ENCODE results near the gene MMP13.
"Not testable (repeated sequence)": the region's sequence is repeated elsewhere in the genome, so short reads cannot be mapped to it uniquely, and the experiment has no call there.

MMP13 gene

DNA sequence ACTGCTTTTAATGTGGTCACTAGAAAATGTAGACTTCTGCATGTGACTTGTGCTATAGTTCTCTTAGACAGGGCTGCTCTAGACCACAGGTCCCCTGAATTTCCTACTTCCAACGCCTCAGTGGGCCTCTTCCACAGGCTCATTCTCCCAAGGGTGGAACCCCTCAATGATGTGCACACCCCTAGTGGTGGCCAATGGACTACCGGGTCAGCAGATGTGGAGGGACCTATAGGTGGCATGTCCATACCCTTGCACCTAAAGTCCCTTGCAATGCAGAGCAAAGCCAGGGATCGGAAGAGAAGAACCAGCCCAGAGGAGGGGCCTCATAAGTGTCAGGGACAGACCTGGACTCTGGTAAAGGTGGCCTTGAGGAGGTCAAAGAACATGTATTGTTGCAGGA is 20.0 kb downstream of the MMP13 start:
- no peak for DNase-seq (ENCODE audit: low spot score)

DNA sequence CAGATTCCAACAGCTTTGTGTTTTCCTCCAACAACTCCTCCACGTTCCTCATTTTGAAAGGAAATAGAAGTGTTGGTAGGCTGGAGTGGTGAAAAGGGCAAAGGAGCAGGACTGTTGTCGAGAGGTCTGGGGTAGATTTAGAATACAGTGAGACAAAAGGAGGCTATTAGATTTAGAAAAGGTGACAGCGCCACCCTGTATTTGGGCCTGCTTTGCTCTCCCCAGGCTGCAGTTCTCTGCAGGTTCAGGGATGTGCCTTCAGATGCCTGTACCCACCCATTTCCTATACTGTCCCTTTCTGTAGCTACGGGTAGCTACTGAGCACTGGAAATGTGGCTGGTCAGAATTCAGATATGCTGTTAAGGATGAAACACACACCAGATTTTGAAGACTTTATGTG is 20.8 kb downstream of the MMP13 start:
- DNase-seq (ENCODE audit: low spot score), result no peak

DNA sequence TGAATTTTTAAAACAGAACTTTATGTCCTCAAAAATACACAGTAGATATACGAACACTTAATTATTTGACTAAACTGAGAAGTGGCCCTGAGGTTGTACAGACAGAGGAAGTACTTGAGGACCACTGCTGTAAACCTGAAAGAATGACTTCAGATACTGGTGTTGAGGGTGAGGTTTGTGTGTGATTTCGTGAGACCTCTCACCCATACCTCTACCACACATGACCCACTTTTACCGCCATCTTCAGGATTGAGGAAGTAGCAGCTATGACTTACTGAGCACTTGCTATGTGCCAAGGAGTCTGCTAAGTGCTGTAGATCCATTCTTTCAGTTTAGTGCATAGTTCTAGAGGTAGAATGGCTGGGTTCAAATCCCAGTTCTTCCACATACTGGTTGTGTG is 21.9 kb downstream of the MMP13 start:
- DNase-seq (ENCODE audit: low spot score), result no peak

DNA sequence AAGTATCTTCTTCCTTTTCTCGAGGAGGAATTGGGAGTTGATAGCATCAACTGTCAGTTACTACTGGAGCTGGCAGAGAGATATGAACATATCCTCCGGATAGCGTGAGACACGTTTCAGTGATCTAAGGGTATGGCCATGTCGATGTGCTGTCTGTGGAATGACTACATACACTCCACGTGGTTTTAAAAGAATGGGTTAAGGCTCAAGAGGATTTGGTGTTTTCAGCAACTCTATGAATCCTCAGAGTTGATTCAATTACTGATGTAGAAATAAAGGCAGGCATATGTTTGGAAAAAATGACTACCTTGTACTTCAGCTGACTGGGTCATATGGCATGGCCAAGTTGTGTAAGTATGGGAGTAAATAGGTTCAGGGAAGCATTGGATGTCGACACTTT is 22.9 kb downstream of the MMP13 start:
- DNase-seq (ENCODE audit: low spot score), result no peak

DNA sequence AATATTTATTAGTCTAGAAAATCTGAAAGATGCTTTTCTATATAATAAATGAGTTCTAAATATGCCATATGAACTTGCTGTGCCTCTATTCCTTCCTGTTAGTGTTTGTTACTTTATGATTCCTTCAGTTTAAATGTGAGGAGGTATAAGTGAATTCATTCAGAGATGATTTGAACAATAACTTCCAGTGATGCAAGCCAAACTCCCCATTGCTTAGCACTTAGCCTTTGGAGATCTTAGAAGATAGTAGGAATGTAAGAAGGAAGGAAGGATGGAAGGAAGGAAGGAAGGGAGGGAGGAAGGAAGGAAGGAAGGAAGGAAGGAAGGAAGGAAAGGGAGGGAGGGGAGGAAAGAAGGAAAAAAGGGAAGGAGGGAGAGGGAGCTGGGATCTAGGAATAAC is 25.1 kb downstream of the MMP13 start:
- no peak for DNase-seq (ENCODE audit: low spot score)

DNA sequence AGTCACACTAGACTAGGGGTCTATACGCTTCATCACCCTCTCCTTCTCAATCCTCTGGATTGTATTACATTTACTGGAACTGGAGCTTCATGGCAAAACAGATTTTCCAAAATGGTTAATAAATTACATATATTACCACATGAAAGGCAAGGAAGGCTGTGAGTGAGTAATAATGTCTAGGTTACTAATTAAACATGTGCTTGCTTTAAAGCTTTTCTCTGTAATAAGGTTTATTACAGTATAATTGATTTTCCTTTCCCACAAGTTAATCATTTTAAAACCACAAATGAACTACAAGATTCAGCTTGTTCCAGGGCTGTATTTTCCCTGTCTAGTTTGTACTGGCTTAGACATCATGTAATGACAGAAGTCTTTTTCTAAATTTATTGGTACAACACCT is 25.6 kb downstream of the MMP13 start:
- DNase-seq (ENCODE audit: low spot score), result no peak

DNA sequence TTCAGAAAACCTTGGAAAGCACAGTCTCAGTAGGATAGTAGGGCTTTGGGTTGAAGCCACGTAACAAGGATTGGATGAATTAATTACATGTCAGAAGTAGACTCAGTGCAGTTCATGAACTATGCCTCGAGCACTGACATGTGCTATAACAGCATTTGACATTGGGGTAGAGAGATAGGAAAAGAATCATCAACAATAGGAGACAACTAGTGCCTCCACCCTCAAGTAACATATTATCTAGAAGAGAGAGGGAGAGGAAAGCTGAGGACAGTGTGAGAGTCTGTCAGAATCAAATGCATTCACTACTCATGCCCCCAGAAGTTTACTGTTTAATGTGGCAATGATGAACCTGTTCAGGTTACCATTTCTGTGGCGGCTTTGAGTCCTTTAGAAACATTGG is 26.4 kb downstream of the MMP13 start:
- no peak for DNase-seq (ENCODE audit: low spot score)

DNA sequence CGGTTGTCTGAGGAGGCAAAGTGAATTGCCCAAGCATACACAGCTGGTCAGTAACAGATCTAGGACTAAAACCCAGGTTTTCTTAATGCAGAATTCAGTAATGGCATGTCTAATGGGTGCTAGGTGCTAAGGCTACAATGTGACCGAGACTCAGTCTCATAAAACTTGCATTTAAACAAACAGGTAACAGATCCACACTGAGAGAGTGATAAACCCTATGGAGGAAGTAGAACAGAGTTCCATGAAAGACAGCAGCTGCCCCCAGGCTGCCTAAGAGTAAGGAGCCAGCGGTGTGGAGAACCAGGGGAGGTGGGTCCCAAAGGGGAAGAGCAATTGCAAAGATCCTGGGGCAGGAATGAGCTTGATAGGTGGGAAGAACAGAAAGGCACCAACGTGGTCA is 27.3 kb downstream of the MMP13 start:
- DNase-seq (ENCODE audit: low spot score), result no peak

DNA sequence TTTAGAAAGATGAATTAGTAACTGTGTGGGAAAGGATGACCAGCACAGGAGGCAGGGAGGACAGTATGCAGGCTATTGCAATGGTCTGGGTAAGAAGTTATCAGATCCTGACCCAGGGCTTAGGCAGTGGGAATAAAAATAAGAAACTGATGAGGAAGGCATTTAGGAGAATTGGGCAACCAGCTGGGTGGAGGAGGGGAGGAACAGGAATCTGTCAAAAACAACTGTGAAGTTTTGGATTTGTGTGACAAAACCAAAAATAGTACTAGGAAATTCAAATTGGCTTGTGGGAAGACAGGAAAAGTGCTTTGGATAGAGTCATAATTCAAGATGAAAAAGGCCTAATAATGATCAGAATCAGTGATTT is 27.9 kb downstream of the MMP13 start:
- no peak for DNase-seq (ENCODE audit: low spot score)

DNA sequence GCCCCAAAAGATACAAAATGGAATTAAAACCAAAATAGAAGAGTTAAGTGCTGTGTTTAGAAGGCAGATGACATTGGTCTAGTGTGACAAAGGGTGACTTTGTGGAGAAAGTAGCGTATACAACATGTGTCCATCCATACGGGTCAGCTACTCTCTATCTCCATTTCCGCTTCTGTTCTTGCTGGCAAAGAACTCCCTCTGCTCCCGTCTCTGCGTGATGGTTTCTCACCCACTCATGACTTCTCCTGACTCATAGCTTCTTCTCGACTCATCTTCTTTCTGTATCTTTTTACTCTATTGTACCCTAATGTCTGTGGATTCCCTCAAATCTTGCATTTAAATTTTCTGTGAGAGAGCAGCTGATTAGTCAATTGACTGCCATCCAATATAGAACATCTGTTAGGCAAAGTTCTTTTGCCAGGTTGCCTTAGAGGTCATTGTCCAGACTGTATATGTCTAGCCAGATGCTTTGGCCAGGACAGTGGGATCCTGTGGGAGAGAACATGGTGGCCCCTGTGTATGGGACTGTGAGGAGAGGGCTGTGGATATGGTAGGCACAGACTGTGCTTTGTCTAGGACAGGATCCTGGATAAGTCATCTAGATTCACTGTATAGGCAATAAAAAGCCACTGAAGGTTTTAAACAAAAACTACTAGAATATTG is 28.4 kb downstream of the MMP13 start:
- DNase-seq (ENCODE audit: low spot score), result no peak

DNA sequence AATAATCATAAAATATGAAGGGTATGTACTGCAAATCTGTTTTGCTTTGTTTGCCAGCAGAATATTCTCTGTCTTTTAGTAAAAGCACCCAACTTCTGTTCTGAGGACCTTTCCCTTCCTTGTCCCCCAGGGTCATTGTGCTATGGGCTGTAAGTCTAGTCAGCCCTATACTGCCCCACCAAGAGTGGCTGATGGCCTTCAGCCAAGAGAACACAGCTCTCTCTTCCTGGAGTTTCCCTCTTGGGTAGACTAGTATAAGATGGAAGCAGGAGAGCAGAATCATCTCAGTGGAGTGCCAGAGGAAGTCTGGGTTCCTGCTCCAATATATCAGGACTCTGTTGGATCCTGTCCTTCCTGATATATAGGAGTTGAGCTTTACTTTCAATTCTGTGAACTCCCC is 29.0 kb downstream of the MMP13 start:
- DNase-seq (ENCODE audit: low spot score), result no peak

DNA sequence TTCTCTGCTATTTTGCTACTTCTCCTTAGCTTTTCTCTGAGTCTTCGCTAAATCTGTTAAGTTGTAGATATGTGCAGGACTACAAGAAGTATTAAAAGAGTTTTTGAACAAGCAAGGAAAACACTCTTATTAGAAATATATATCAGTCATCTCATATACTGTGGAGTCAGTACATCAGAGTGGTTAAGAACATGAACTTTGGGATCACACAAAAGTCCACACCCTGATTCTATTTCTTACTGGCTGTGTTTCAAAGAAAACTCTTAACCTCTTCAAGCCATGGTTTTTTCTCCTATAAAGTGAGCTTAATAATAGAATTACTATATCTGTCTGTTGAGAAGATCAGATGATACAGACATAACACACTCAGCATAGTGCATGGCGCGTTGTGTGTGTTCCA is 29.5 kb downstream of the MMP13 start:
- no peak for DNase-seq (ENCODE audit: low spot score)

DNA sequence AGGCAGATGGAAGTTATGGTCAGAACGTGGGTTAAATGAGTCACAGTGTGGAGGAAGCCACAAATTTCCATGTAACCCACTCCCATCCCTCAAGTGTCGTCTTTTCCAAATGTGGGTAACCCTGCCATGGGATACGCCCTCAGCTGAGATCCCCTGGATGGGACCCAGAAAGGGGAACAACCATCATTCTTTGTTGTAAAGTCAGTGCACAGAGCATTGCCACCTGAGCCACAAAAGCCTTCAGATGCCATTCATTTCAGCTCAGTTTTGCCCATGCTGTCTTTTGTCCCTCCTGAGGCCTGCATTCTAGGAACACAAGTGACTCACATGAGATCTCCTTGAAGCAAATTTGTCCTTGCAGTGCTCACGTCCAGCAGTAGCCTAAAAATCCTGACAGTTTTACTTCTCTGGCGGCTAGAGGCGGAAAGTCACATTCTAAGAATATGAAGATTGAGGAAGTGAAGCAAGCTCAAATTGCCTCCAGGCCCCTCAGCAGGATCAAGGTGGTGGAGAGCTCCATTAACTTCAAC is 30.6 kb downstream of the MMP13 start:
- no peak for DNase-seq (ENCODE audit: low spot score)

DNA sequence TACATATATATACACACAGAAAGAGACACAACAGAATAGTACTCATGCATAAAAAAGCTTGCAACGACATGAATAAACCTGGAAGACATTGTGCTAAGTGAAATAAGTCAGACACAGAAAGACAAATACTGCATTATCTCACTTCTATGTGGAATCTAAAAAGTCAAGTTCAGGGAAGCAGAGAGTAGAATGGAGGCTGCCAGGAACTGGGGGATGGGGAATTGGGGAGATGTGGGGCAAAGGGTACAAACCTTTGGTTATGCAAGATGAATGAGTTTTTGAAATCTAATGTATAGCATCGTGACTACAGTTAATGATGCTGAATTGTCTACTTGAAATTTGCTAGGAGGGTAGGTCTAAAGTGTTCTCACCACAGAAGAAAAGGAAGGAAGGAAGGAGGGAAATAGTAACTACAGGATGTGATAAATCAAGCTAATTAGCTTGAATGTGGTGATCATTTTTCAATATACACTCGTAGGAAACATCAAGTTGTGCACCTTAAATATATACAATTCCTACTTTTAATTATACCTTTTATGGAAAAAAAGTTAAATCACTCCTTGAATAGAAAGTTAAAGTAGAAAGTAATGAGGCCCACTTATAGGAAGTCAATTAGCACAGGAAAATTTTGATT is 33.8 kb downstream of the MMP13 start:
- DNase-seq (ENCODE audit: low spot score), result no peak

DNA sequence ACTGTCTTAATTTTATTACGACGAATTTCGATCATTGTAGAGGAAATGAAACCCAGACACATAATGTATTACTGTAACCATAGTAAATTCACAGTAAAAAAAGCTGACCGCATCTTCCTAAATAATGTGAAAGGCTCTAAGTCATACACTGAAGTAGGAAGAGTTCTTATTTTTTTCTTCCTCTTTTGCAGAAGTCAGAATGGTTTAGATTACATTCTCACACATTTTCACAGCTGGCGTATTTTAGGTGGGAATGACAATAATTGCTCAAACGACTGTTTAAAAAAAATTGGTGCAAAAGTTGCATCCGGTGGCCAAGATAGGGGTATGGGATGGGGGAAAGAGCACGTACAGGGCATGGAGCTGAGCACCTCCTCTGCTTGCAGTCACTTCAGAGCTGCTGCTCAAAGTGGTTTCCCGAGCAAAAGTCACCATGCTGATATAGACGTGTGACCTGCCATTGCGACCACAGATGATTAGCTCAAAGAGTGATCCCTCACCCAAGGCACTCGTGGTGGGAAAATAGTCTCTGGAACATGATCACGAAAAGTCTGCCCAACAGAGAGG is 35.3 kb downstream of the MMP13 start:
- no peak for DNase-seq (ENCODE audit: low spot score)

DNA sequence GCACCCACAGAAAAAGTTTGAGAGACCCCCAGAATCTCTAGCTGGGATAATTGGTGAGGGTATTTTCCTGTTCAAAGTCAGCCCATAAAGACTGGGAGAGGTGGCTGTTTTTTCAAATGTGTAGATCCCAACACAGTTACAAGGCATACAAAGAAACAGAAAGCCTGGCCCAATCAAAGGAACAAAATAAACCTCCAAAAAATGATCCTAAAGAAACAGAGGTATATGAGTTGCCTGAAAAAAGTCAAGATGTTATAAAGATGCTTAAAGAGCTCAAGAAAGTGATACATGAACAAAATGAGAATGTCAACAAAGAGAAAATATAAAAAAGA is 40.5 kb downstream of the MMP13 start:
- DNase-seq (ENCODE audit: low spot score), result no peak

DNA sequence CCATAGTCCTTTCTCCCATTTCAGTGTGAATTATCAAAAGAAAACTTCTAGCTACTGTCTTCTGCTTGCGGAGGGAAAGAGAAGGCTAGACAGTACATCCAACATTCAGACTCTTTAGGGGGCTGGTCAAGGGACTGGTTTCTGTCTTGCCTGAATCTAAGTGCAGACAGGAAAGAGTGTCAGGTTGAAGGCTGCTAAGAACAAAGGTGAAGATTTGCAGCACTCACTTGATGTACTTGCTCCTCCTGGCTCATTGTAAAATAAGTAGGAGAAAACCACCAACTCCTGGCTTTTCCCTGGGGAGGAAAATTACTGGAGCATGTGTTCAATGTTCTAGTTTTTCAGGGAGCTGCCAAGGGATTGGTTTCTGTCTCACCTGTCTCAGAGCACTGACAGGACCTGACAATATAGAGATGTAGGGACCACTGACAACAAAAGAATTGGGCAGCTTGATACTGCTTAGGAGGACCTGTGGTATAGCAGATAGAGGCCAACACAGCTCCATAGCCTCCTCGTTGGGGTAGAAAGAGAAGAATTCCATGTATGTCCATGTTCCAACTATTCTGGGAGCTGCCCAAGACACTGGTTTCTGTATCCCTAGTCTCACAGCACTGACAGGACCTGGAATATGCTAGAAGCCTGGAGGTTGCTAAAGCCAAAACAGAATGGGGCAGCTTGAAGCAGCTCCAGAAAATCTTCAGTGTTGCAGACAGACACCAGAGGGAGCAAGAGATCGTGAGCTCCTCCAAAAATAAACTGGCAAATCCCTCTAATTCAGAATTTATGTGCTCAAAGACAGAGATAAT is 41.1 kb downstream of the MMP13 start:
- no peak for DNase-seq (ENCODE audit: low spot score)

DNA sequence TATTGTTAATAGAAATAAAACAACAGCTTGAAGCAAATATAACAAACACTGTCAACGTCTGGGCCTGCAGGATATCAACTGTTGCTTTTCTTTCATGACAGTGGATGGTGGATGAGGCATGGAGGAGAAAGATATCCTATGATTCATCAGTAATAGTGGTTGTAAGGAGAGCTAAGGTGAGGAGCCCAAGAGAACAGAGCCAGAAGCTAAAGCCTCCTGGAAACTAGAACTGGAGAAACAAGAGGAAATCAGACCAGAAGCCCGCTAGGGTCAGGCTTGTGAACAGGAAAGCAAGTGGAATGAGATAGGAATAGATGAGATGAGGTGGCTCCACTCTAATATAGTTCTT is 43.1 kb downstream of the MMP13 start:
- no peak for DNase-seq (ENCODE audit: low spot score)

DNA sequence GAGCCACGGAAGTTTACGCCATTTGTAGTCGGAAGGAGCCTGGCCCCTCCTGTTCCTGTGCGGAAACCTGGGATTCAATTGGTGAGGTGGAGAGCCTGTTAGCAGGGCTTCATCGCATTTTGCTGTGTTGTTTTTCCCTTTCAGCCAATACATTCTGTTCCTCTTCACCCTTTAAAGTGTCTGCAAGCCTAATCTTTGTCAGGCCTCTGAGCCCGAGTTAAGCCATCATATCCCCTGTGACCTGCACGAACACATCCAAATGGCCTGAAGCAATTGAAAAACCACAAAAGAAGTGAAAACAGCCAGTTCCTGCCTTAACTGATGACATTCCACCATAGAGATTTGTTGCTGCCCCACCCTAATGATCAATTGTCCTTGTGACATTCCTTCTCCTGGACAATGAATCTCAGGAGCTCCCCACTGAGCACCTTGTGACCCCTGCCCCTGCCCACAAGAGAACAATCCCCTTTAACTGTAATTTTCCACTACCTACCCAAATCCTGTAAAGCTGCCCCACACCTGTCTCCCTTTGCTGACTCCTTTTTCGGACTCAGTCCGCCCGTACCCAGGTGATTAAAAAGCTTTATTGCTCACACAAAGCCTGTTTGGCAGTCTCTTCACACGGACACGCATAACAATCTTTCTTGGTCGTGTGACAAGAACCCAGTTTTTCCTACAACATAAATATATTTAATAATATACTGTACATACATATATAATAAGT is 43.6 kb downstream of the MMP13 start:
- DNase-seq (ENCODE audit: low spot score), result no peak

DNA sequence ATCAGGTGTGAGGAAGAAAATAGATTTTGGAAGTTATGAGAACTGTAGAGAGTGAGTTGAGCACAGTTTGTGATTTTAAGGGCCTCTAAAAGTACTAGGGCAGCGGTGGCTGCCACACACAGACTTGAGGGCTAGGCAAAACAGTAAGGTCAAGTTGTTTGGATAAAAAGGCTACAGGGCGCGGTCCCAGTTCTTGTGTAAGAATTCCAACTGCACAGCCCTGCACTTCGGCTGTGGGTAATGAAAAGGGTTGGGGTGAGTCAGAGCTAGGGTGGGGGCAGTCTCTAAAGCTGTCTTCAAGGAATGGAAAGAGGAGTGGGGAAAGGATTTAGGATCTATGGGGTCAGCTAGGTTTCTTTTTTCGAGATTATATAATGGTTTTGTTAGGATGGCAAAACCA is 49.7 kb downstream of the MMP13 start:
- not testable (repeated sequence) for DNase-seq (ENCODE audit: low spot score)

DNA sequence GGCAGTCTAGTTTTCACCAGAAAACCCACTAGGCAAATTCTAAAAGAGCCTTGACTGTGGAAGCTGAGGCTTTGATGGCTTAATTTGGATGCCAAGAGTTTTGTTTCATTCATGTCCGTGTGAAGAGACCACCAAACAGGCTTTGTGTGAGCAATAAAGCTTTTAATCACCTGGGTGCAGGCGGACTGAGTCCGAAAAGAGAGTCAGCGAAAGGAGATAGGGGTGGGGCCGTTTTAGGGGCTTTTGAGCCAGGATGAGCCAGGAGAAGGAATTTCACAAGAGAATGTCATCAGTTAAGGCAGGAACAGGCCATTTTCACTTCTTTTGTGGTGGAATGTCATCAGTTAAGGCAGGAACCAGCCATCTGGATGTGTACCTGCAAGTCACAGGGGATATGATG is 51.6 kb downstream of the MMP13 start:
- not testable (repeated sequence) for DNase-seq (ENCODE audit: low spot score)

DNA sequence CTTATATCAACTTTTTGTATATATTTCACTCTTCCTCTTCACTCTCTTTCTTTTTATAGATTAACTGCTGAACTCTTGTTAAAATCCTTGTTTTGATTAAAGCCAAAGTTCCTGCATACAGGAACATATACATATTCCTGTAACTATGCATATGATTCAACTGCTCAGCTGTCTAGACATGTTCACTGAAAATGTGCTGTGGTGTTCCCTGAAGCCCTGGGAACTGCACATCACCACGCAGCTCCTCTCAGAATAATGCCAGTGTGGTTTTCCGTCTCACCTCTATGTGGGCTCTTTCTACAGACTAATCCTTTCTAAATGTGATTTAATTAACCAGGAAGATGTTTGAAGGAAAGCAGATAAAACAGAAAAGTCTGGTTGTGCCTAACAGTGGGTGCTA is 55.2 kb downstream of the MMP13 start:
- DNase-seq (ENCODE audit: low spot score), result no peak

Data from CD4-positive, alpha-beta T cell treated with Interleukin-6 at 100 ng/mL for 8 hours (primary cell).